Transverse colon (tissue), 4 donors: ENCODE data around the gene CNTN4.

Experiments used
- EP300 ChIP-seq: sonication (generic); formaldehyde crosslinking; IDR thresholded peaks from one replicate; pipeline ENCODE4 v1.6.1; 2017; ENCODE audit warnings: antibody characterized with exemption, low read depth
- POLR2A ChIP-seq: fragments of 450-650 bp; IDR thresholded peaks from one replicate; pipeline ENCODE4 v1.6.1; 2016; ENCODE audit warnings: antibody characterized with exemption, mild to moderate bottlenecking, moderate library complexity
- POLR2AphosphoS5 ChIP-seq, 3 donors: sonication (generic); formaldehyde crosslinking; IDR thresholded peaks; one replicate each; pipeline ENCODE4 v1.6.1; 2016; ENCODE audit warnings: antibody characterized with exemption in 3 of 3
- TF ChIP-seq, protein P1 (sequence below), 5 experiments: fragments of 200-600 bp in 3 of 5; fragments of 450-650 bp in 2 of 5; sonication (generic) in 3 of 5; IDR thresholded peaks; 1 replicate in 2 of 5; 2 replicates in 3 of 5; pipeline ENCODE4 v1.5.1; 2016 to 2017; ENCODE audit warnings: antibody characterized with exemption in 5 of 5, inconsistent platforms in 3 of 5, mild to moderate bottlenecking in 2 of 5, moderate library complexity in 1 of 5

DNA sequence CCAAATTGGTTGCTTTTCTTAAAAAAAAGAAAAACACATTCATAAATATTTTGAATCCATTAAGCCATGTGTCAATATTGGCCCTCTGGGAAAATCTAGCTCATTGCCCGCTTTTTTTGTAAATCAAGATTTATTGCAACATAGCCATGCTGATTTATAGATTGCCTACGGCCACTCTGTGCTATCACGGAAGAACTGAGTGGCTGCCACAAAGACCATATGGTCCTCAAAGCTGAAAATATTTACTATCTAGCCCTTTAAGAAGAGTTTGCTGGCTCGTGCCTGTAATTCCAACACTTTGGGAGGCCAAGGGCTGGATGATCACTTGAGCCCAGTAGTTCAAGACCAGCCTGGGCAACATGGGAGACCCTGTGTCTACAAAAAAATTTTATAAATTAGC is 965.6 kb downstream of the CNTN4 start:
- TF ChIP-seq, protein P1, sequence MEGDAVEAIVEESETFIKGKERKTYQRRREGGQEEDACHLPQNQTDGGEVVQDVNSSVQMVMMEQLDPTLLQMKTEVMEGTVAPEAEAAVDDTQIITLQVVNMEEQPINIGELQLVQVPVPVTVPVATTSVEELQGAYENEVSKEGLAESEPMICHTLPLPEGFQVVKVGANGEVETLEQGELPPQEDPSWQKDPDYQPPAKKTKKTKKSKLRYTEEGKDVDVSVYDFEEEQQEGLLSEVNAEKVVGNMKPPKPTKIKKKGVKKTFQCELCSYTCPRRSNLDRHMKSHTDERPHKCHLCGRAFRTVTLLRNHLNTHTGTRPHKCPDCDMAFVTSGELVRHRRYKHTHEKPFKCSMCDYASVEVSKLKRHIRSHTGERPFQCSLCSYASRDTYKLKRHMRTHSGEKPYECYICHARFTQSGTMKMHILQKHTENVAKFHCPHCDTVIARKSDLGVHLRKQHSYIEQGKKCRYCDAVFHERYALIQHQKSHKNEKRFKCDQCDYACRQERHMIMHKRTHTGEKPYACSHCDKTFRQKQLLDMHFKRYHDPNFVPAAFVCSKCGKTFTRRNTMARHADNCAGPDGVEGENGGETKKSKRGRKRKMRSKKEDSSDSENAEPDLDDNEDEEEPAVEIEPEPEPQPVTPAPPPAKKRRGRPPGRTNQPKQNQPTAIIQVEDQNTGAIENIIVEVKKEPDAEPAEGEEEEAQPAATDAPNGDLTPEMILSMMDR (IDR thresholded peaks at IDR 0.05), result no peak
- TF ChIP-seq EP300, result no peak
- no peak for TF ChIP-seq POLR2AphosphoS5 (IDR thresholded peaks at IDR 0.05)
- TF ChIP-seq POLR2A, result no peak
